GM23338 (cell line): Measurements from ENCODE around the gene TECTA. TPM values are rescaled to one million over a fixed set of nuclear protein-coding genes. Genes with fewer than 3 reads are reported as not detected.

Experiments used
- ATAC-seq: fragments of 200-7000 bp; cut with Tn5 transposase; 3 replicates; pipeline ENCODE4 v1.9.1; 2020
- DNase-seq: peaks from one replicate; pipeline ENCODE4 v3.0.0-alpha.2; 2015; ENCODE audit warnings: low spot score
- H2AFZ ChIP-seq: fragments of 200-600 bp; sonication (generic); 2 replicates; pipeline ENCODE4 v1.8.0; 2016; ENCODE audit warnings: antibody characterized with exemption, mild to moderate bottlenecking, moderate library complexity
- H3F3A ChIP-seq: fragments of 200-600 bp; sonication (generic); replicated peaks from 2 replicates; pipeline ENCODE4 v1.8.0; 2017; ENCODE audit warnings: antibody characterized with exemption, mixed run types, low read depth
- H3K27ac ChIP-seq: fragments of 200-600 bp; sonication (generic); 2 replicates; pipeline ENCODE4 v1.6.1; 2016; ENCODE audit warnings: low read depth
- H3K27me3 ChIP-seq: fragments of 200-600 bp; sonication (generic); 2 replicates; pipeline ENCODE4 v1.8.0; 2016; ENCODE audit warnings: mild to moderate bottlenecking, mixed run types, moderate library complexity; ENCODE audit not compliant: insufficient read depth
- H3K36me3 ChIP-seq: fragments of 200-600 bp; sonication (generic); 2 replicates; pipeline ENCODE4 v1.8.0; 2016; ENCODE audit warnings: mild to moderate bottlenecking; ENCODE audit not compliant: insufficient read depth
- H3K4me1 ChIP-seq: fragments of 200-600 bp; sonication (generic); 2 replicates; pipeline ENCODE4 v1.8.0; 2016; ENCODE audit warnings: mild to moderate bottlenecking, moderate library complexity; ENCODE audit not compliant: insufficient read depth
- H3K4me2 ChIP-seq: fragments of 200-600 bp; sonication (generic); 2 replicates; pipeline ENCODE4 v1.7.1; 2017; ENCODE audit warnings: mixed run types
- H3K4me3 ChIP-seq: fragments of 200-600 bp; sonication (generic); 2 replicates; pipeline ENCODE4 v1.6.1; 2016; ENCODE audit warnings: mixed run types
- H3K79me2 ChIP-seq: fragments of 200-600 bp; sonication (generic); replicated peaks from 2 replicates; pipeline ENCODE4 v1.8.0; 2017; ENCODE audit warnings: mild to moderate bottlenecking; ENCODE audit not compliant: insufficient read depth
- H3K9me2 ChIP-seq: fragments of 200-600 bp; sonication (generic); 2 replicates; pipeline ENCODE4 v1.8.0; 2017; ENCODE audit not compliant: insufficient read depth
- H4K20me1 ChIP-seq: fragments of 200-600 bp; sonication (generic); replicated peaks from 2 replicates; pipeline ENCODE4 v1.8.0; 2017; ENCODE audit warnings: mild to moderate bottlenecking; ENCODE audit not compliant: insufficient read depth
- H3K27ac Mint-ChIP-seq: 2 replicates; pipeline ENCODE4 v1.8.0; 2020; ENCODE audit warnings: inconsistent platforms, mild to moderate bottlenecking, moderate library complexity, mixed read lengths
- H3K27me3 Mint-ChIP-seq: 3 replicates; pipeline ENCODE4 v1.8.0; 2022; ENCODE audit warnings: low read depth, mild to moderate bottlenecking, moderate library complexity, mixed read lengths, inconsistent platforms; ENCODE audit not compliant: insufficient read depth, poor library complexity
- H3K36me3 Mint-ChIP-seq: 3 replicates; pipeline ENCODE4 v1.8.0; 2021; ENCODE audit warnings: low read depth, mild to moderate bottlenecking, inconsistent platforms, moderate library complexity, mixed read lengths
- H3K4me1 Mint-ChIP-seq: 3 replicates; pipeline ENCODE4 v1.8.0; 2020; ENCODE audit warnings: mild to moderate bottlenecking, inconsistent platforms, mixed read lengths
- H3K4me3 Mint-ChIP-seq: 3 replicates; pipeline ENCODE4 v1.8.0; 2021; ENCODE audit warnings: moderate library complexity, mild to moderate bottlenecking, inconsistent platforms, mixed read lengths
- H3K9me3 Mint-ChIP-seq: 3 replicates; pipeline ENCODE4 v1.8.0; 2020; ENCODE audit warnings: moderate library complexity, mild to moderate bottlenecking, inconsistent platforms, mixed read lengths
- EZH2 ChIP-seq: fragments of 200-600 bp; sonication (generic); IDR thresholded peaks from one replicate; pipeline ENCODE4 v1.8.0; 2017; ENCODE audit warnings: antibody characterized with exemption, mild to moderate bottlenecking, low read depth; ENCODE audit not compliant: unreplicated experiment
- EZH2phosphoT487 ChIP-seq: fragments of 200-600 bp; sonication (generic); IDR thresholded peaks from one replicate; pipeline ENCODE4 v1.8.1; 2018; ENCODE audit warnings: antibody characterized with exemption; ENCODE audit not compliant: unreplicated experiment
- JUNB ChIP-seq: IDR thresholded peaks from one replicate; pipeline ENCODE4 v1.6.1; 2016; ENCODE audit warnings: antibody characterized with exemption; ENCODE audit not compliant: unreplicated experiment
- STAT1 ChIP-seq: IDR thresholded peaks from one replicate; pipeline ENCODE4 v1.6.1; 2016; ENCODE audit warnings: antibody characterized with exemption; ENCODE audit not compliant: unreplicated experiment
- ZNF114 ChIP-seq: fragments of 250-450 bp; sonication (Bioruptor Pico); IDR thresholded peaks from 2 replicates; pipeline ENCODE4 v1.5.0; 2020; ENCODE audit warnings: mild to moderate bottlenecking, moderate library complexity
- ZNF331 ChIP-seq: fragments of 250-450 bp; sonication (Bioruptor Pico); IDR thresholded peaks from 2 replicates; pipeline ENCODE4 v1.5.0; 2020; ENCODE audit warnings: low read depth, mild to moderate bottlenecking, moderate library complexity
- polyA plus RNA-seq: library from polyadenylated mRNA; unstranded; fragments of >200 nt; fragmentation: Nextera tagmentation; extraction: Ambion mirVana; gene quantifications from 2 replicates; pipeline ENCODE4 v1.2.1, GENCODE V29; 2016
- total RNA-seq: library from RNA; depleted of rRNA; stranded (reverse); fragments of >200 nt; shearing (Covaris generic); gene quantifications from 2 replicates; pipeline ENCODE4 v1.2.3, GENCODE V29; 2014
- TF ChIP-seq, protein P1 (sequence below), 2 experiments: fragments of 200-600 bp in 1 of 2; sonication (generic) in 1 of 2; conservative IDR thresholded peaks; 2 replicates each; pipeline versions ENCODE4 v1.5.1 to v1.6.1; 2016 to 2017; ENCODE audit warnings: antibody characterized with exemption in 2 of 2, low read depth in 2 of 2, mild to moderate bottlenecking in 2 of 2, moderate library complexity in 1 of 2
- TF ChIP-seq, protein P2 (sequence below): fragments of 250-450 bp; sonication (Bioruptor Pico); IDR thresholded peaks from 2 replicates; pipeline ENCODE4 v1.5.0; 2020; ENCODE audit warnings: mild to moderate bottlenecking, moderate library complexity
- TF ChIP-seq, protein P3 (sequence below): IDR thresholded peaks from 2 replicates; pipeline ENCODE4 v1.6.1; 2016; ENCODE audit warnings: antibody characterized with exemption

Gene TECTA
- total and polyA plus RNA-seq, 2 experiments from 2014 or later: 0.34 to 0.69 TPM

DNA sequence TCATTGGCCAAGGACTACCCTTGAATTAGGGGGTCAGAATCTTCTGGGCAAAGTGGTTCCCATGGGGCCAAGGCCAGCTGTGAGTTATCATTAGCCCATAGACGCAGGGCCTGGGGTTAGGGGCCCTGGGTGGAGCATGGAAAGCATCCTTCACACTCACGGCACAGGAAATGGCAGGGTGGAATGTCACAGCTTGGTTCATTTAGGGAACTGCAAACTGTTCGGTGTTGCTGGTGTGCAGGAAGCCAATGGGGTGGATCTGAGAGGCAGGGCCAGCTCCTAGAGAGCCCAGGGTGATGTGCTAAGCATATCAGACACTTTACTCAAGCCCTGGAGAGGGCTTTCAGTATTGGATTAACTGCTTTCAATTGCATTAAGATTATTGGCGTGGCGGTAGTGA is 42.9 kb downstream of the TECTA start:
- Mint-ChIP-seq H3K4me1 (peaks cover 3% of the 10 kb centered on the region; the same call in 2 of the 3 replicates), H3K27me3 (peaks cover 3% of the 10 kb centered on the region), H3K4me3 (no peak overlapping the region), H3K36me3 (no peaks in the 10 kb centered on the region), H3K9me3 (no peaks in the 10 kb centered on the region), H3K27ac (no peak overlapping the region)
- H3F3A ChIP-seq: no peaks in the 10 kb centered on the region
- H3K9me2 ChIP-seq: no peaks in the 10 kb centered on the region
- H3K79me2 ChIP-seq: no peaks in the 10 kb centered on the region
- no peaks in the 10 kb centered on the region for H3K4me1 ChIP-seq
- no peaks in the 10 kb centered on the region for H4K20me1 ChIP-seq
- no peak overlapping the region for H3K4me2 ChIP-seq
- ATAC-seq (no peak), DNase-seq (no peak)
- no peaks in the 10 kb centered on the region for H3K27me3 ChIP-seq
- H3K4me3 ChIP-seq: no peak overlapping the region
- no peak overlapping the region for H2AFZ ChIP-seq
- H3K36me3 ChIP-seq: no peaks in the 10 kb centered on the region
- TF ChIP-seq STAT1 (no peak), JUNB (no peak), EZH2phosphoT487 (no peak), EZH2 (no peak), ZNF114 (CRISPR knock-in tag) (no peak), ZNF331 (CRISPR knock-in tag) (no peak)
- TF ChIP-seq, protein P1, sequence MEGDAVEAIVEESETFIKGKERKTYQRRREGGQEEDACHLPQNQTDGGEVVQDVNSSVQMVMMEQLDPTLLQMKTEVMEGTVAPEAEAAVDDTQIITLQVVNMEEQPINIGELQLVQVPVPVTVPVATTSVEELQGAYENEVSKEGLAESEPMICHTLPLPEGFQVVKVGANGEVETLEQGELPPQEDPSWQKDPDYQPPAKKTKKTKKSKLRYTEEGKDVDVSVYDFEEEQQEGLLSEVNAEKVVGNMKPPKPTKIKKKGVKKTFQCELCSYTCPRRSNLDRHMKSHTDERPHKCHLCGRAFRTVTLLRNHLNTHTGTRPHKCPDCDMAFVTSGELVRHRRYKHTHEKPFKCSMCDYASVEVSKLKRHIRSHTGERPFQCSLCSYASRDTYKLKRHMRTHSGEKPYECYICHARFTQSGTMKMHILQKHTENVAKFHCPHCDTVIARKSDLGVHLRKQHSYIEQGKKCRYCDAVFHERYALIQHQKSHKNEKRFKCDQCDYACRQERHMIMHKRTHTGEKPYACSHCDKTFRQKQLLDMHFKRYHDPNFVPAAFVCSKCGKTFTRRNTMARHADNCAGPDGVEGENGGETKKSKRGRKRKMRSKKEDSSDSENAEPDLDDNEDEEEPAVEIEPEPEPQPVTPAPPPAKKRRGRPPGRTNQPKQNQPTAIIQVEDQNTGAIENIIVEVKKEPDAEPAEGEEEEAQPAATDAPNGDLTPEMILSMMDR (conservative IDR thresholded peaks at IDR 0.05; ENCODE audit: low read depth in 2 of 2): no peak
- TF ChIP-seq, protein P2, sequence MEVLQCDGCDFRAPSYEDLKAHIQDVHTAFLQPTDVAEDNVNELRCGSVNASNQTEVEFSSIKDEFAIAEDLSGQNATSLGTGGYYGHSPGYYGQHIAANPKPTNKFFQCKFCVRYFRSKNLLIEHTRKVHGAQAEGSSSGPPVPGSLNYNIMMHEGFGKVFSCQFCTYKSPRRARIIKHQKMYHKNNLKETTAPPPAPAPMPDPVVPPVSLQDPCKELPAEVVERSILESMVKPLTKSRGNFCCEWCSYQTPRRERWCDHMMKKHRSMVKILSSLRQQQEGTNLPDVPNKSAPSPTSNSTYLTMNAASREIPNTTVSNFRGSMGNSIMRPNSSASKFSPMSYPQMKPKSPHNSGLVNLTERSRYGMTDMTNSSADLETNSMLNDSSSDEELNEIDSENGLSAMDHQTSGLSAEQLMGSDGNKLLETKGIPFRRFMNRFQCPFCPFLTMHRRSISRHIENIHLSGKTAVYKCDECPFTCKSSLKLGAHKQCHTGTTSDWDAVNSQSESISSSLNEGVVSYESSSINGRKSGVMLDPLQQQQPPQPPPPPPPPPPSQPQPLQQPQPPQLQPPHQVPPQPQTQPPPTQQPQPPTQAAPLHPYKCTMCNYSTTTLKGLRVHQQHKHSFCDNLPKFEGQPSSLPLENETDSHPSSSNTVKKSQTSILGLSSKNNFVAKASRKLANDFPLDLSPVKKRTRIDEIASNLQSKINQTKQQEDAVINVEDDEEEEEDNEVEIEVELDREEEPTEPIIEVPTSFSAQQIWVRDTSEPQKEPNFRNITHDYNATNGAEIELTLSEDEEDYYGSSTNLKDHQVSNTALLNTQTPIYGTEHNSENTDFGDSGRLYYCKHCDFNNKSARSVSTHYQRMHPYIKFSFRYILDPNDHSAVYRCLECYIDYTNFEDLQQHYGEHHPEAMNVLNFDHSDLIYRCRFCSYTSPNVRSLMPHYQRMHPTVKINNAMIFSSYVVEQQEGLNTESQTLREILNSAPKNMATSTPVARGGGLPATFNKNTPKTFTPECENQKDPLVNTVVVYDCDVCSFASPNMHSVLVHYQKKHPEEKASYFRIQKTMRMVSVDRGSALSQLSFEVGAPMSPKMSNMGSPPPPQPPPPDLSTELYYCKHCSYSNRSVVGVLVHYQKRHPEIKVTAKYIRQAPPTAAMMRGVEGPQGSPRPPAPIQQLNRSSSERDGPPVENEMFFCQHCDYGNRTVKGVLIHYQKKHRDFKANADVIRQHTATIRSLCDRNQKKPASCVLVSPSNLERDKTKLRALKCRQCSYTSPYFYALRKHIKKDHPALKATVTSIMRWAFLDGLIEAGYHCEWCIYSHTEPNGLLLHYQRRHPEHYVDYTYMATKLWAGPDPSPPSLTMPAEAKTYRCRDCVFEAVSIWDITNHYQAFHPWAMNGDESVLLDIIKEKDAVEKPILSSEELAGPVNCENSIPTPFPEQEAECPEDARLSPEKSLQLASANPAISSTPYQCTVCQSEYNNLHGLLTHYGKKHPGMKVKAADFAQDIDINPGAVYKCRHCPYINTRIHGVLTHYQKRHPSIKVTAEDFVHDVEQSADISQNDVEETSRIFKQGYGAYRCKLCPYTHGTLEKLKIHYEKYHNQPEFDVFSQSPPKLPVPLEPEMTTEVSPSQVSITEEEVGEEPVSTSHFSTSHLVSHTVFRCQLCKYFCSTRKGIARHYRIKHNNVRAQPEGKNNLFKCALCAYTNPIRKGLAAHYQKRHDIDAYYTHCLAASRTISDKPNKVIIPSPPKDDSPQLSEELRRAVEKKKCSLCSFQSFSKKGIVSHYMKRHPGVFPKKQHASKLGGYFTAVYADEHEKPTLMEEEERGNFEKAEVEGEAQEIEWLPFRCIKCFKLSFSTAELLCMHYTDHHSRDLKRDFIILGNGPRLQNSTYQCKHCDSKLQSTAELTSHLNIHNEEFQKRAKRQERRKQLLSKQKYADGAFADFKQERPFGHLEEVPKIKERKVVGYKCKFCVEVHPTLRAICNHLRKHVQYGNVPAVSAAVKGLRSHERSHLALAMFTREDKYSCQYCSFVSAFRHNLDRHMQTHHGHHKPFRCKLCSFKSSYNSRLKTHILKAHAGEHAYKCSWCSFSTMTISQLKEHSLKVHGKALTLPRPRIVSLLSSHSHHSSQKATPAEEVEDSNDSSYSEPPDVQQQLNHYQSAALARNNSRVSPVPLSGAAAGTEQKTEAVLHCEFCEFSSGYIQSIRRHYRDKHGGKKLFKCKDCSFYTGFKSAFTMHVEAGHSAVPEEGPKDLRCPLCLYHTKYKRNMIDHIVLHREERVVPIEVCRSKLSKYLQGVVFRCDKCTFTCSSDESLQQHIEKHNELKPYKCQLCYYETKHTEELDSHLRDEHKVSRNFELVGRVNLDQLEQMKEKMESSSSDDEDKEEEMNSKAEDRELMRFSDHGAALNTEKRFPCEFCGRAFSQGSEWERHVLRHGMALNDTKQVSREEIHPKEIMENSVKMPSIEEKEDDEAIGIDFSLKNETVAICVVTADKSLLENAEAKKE: no peak
- TF ChIP-seq, protein P3, sequence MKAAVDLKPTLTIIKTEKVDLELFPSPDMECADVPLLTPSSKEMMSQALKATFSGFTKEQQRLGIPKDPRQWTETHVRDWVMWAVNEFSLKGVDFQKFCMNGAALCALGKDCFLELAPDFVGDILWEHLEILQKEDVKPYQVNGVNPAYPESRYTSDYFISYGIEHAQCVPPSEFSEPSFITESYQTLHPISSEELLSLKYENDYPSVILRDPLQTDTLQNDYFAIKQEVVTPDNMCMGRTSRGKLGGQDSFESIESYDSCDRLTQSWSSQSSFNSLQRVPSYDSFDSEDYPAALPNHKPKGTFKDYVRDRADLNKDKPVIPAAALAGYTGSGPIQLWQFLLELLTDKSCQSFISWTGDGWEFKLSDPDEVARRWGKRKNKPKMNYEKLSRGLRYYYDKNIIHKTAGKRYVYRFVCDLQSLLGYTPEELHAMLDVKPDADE: no peak
- H3K27ac ChIP-seq: no peak overlapping the region
